HepG2 (cell line): ENCODE data around the gene VEZT. TPM values are rescaled to one million over a fixed set of nuclear protein-coding genes. Genes with fewer than 3 reads are reported as not detected.

Experiments used
- ATAC-seq: fragments of 200-7000 bp; cut with Tn5 transposase; 3 replicates; pipeline ENCODE4 v1.9.1; 2020; ENCODE audit warnings: mild to moderate bottlenecking, moderate library complexity
- BruUV-seq: library from RNA; stranded (reverse); fragments of 400-500 nt; replicated peaks from 2 replicates; lab custom pipeline; 2021; lab: Mats Ljungman, UMichigan
- CTCF ChIA-PET: fragments of 300-600 bp; formaldehyde crosslinking; extraction: SDS; loops from one replicate; lab custom pipeline; 2021; ENCODE audit warnings: low total read pairs, inconsistent platforms, low intra/inter-chr PET ratio; lab: Yijun Ruan, JAX
- POLR2A ChIA-PET: fragments of 350-600 bp; sonication (Branson Sonifier 250); formaldehyde crosslinking; loops from one replicate; lab custom pipeline; 2020; ENCODE audit warnings: antibody characterized with exemption, inconsistent platforms; lab: Yijun Ruan, JAX
- DNase-seq: peaks from one replicate; pipeline ENCODE4 v3.0.0-alpha.2; 2015; ENCODE audit warnings: low spot score
- FAIRE-seq: peaks from 3 replicates; lab custom pipeline; 2011; peaks lifted over from hg19 to GRCh38; lab: Jason Lieb, UNC
- H2AFZ ChIP-seq: one replicate; pipeline ENCODE4 v1.6.1; 2011; ENCODE audit warnings: low read length, inconsistent platforms
- H3K27ac ChIP-seq: fragments of 300-600 bp; 3 replicates; pipeline ENCODE4 v1.8.0; 2011; ENCODE audit warnings: mixed run types, mild to moderate bottlenecking, mixed read lengths, low read length, inconsistent platforms; ENCODE audit not compliant: insufficient read depth; ENCODE audit errors: extremely low read length
- H3K27me3 ChIP-seq, 2 experiments: fragments of 200-600 bp in 1 of 2; 2 replicates in 1 of 2; 3 replicates in 1 of 2; pipeline versions ENCODE4 v1.6.0 to v1.8.0; 2011; ENCODE audit warnings: low read length in 2 of 2, mild to moderate bottlenecking in 2 of 2, moderate library complexity in 2 of 2, inconsistent platforms in 1 of 2; ENCODE audit not compliant: insufficient read depth in 2 of 2, control insufficient read depth in 1 of 2
- H3K36me3 ChIP-seq, 2 experiments: fragments of 200-600 bp in 1 of 2; replicated peaks in 1 of 2; 2 replicates in 1 of 2; 3 replicates in 1 of 2; pipeline versions ENCODE4 v1.5.1 to v1.8.0; 2011; ENCODE audit warnings: low read length in 2 of 2, inconsistent platforms in 1 of 2; ENCODE audit not compliant: insufficient read depth in 2 of 2, control insufficient read depth in 1 of 2
- H3K4me1 ChIP-seq: 2 replicates; pipeline ENCODE4 v1.5.1; 2012; ENCODE audit warnings: low read length, inconsistent platforms; ENCODE audit not compliant: insufficient read depth
- H3K4me2 ChIP-seq: 2 replicates; pipeline ENCODE4 v1.6.0; 2011; ENCODE audit warnings: low read depth, low read length, inconsistent platforms
- H3K4me3 ChIP-seq, 3 experiments: fragments of 200-600 bp in 1 of 3; sonication (generic), shearing (Covaris generic) in 1 of 3; replicated peaks in 1 of 3; 2 replicates each; pipeline ENCODE4 v1.5.1; 2011 to 2016; ENCODE audit warnings: low read length in 3 of 3, inconsistent platforms in 2 of 3, low read depth in 2 of 3, mild to moderate bottlenecking in 2 of 3, control low read depth in 1 of 3, mixed read lengths in 1 of 3; ENCODE audit not compliant: insufficient read depth in 1 of 3
- H3K79me2 ChIP-seq: one replicate; pipeline ENCODE4 v1.6.1; 2011; ENCODE audit warnings: low read length, inconsistent platforms; ENCODE audit not compliant: insufficient read depth
- H3K9ac ChIP-seq: 2 replicates; pipeline ENCODE4 v1.6.0; 2011; ENCODE audit warnings: mild to moderate bottlenecking, low read depth, low read length, inconsistent platforms; ENCODE audit not compliant: insufficient read depth
- H3K9me3 ChIP-seq: 2 replicates; pipeline ENCODE4 v1.5.1; 2012; ENCODE audit warnings: mild to moderate bottlenecking, low read length
- H4K20me1 ChIP-seq: 2 replicates; pipeline ENCODE4 v1.6.0; 2011; ENCODE audit warnings: inconsistent platforms, mild to moderate bottlenecking, low read length, moderate library complexity; ENCODE audit not compliant: insufficient read depth
- CBX1 ChIP-seq: IDR thresholded peaks from one replicate; pipeline ENCODE4 v1.6.1; 2016; ENCODE audit warnings: antibody characterized with exemption, low read depth
- JUN ChIP-seq: sonication (generic); formaldehyde crosslinking; IDR thresholded peaks from 2 replicates; pipeline ENCODE4 v1.4.0; 2020; ENCODE audit warnings: mild to moderate bottlenecking, missing genetic modification reagents
- MIXL1 ChIP-seq: IDR thresholded peaks from 2 replicates; pipeline ENCODE4 v1.6.1; 2016
- NFE2L2 ChIP-seq: fragments of 150-350 bp; IDR thresholded peaks from 2 replicates; pipeline ENCODE4 v1.6.1; 2014; ENCODE audit warnings: low read length
- RNF2 ChIP-seq: fragments of 450-650 bp; conservative IDR thresholded peaks from 2 replicates; pipeline ENCODE4 v1.6.1; 2016; ENCODE audit warnings: low read depth
- RXRA ChIP-seq: sonication (generic); formaldehyde crosslinking; IDR thresholded peaks from 2 replicates; pipeline ENCODE4 v1.5.1; 2020; ENCODE audit warnings: missing genetic modification reagents
- YY1 ChIP-seq: IDR thresholded peaks from 2 replicates; pipeline ENCODE4 v1.6.1; 2011; ENCODE audit warnings: low read length, low read depth, moderate library complexity, mild to moderate bottlenecking; ENCODE audit not compliant: insufficient read depth, insufficient replicate concordance
- ZNF207 ChIP-seq: fragments of 450-650 bp; IDR thresholded peaks from 2 replicates; pipeline ENCODE4 v1.6.1; 2016; ENCODE audit warnings: antibody characterized with exemption, borderline replicate concordance
- ZNF296 ChIP-seq: sonication (generic); formaldehyde crosslinking; conservative IDR thresholded peaks from 2 replicates; pipeline ENCODE4 v1.5.0; 2020; ENCODE audit warnings: mild to moderate bottlenecking, missing genetic modification reagents
- ZNF343 ChIP-seq: sonication (generic); formaldehyde crosslinking; IDR thresholded peaks from 2 replicates; pipeline ENCODE4 v1.4.0; 2020; ENCODE audit warnings: mild to moderate bottlenecking, missing genetic modification reagents
- ZNF562 ChIP-seq: sonication (generic); formaldehyde crosslinking; IDR thresholded peaks from 2 replicates; pipeline ENCODE4 v1.8.0; 2022; ENCODE audit warnings: missing genetic modification reagents, borderline replicate concordance
- in situ Hi-C: cut with HindIII; loops from 2 replicates; pipeline ENCODE4 v1.10.0; 2017; ENCODE audit warnings: low pct_unique_long_range_greater_than_20kb; ENCODE audit not compliant: extremely low pct_ligation_motif_present
- intact Hi-C: fragments of 100-400 bp; cut with micrococcal nuclease; formaldehyde crosslinking; loops from one replicate; pipeline ENCODE4 v1.10.0; 2022; ENCODE audit not compliant: unreplicated experiment
- polyA plus RNA-seq, 8 experiments: library from polyadenylated mRNA; depleted of rRNA in 3 of 8; stranded (reverse) in 7 of 8; unstranded in 1 of 8; fragments of >200 nt; fragmentation: Illumina TruSeq in 4 of 8; extraction: Trizol in 4 of 8; gene quantifications; 2 replicates each; pipeline versions ENCODE4 v1.2.1 to v1.2.3, GENCODE V29; 2011 to 2016; ENCODE audit warnings: low read depth in 4 of 8, missing spikeins in 1 of 8, mixed read lengths in 1 of 8; ENCODE audit not compliant: insufficient read depth in 1 of 8
- total RNA-seq, 5 experiments: library from RNA; depleted of rRNA; stranded (reverse); fragments of >200 nt; fragmentation: Illumina TruSeq; extraction: Trizol; gene quantifications; 2 replicates each; pipeline ENCODE4 v1.2.3, GENCODE V29; 2016; ENCODE audit warnings: low read depth in 1 of 5
- TF ChIP-seq, protein P1 (sequence below): sonication (generic); formaldehyde crosslinking; IDR thresholded peaks from 2 replicates; pipeline ENCODE4 v1.5.1; 2020; ENCODE audit warnings: missing genetic modification reagents, mild to moderate bottlenecking, borderline replicate concordance
- TF ChIP-seq, protein P2 (sequence below): sonication (generic); formaldehyde crosslinking; IDR thresholded peaks from 2 replicates; pipeline ENCODE4 v1.8.0; 2022; ENCODE audit warnings: mild to moderate bottlenecking, missing genetic modification reagents, borderline replicate concordance
- TF ChIP-seq, protein P3 (sequence below): sonication (generic); formaldehyde crosslinking; IDR thresholded peaks from 2 replicates; pipeline ENCODE4 v1.8.0; 2022; ENCODE audit warnings: low read depth, missing genetic modification reagents
- TF ChIP-seq, protein P4 (sequence below): sonication (generic); formaldehyde crosslinking; IDR thresholded peaks from 2 replicates; pipeline ENCODE4 v1.4.0; 2020; ENCODE audit warnings: missing genetic modification reagents, mild to moderate bottlenecking, borderline replicate concordance
- TF ChIP-seq, protein P5 (sequence below): sonication (generic); formaldehyde crosslinking; IDR thresholded peaks from 2 replicates; pipeline ENCODE4 v1.5.0; 2020; ENCODE audit warnings: missing genetic modification reagents
- TF ChIP-seq, protein P6 (sequence below): sonication (generic); formaldehyde crosslinking; IDR thresholded peaks from 2 replicates; pipeline ENCODE4 v1.5.1; 2020; ENCODE audit warnings: mild to moderate bottlenecking, missing genetic modification reagents, borderline replicate concordance

VEZT gene
- total and polyA plus RNA-seq, 2 of the 13 experiments (the other 11 are each of a cell fraction or from before 2014, with no cell fraction given), result 35.5 to 51.6 TPM

DNA sequence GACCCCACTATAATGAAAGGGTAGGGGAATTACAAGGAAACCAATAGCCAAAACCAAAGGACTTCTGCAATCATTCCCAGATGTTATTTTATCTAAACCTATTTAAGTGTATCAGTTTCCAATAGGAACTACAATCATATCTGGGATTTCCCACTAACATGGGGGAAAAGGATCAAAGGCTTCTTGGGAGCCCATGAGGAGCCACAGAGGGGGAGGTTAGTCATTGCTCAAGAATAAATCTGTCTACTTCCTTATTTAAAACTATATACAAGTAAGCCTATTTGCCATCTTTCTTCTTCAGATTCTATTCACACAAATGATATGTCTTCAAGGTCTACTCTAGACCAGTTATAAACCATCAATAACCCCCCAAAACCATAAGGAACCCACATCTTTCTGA is 33.5 kb upstream of the VEZT start:
- CTCF ChIA-PET, result no interaction called here
- Histone ChIP-seq H3K36me3 (no peaks in the 10 kb centered on the region), H3K4me3 (no peak overlapping the region), H4K20me1 (no peaks in the 10 kb centered on the region), H3K27me3 (no peaks in the 10 kb centered on the region), H3K9me3 (no peaks in the 10 kb centered on the region), H3K4me2 (no peak overlapping the region), H3K79me2 (peaks cover 2% of the 10 kb centered on the region), H2AFZ (no peak overlapping the region), H3K27ac (no peak overlapping the region), H3K9ac (no peak overlapping the region), H3K4me1 (no peaks in the 10 kb centered on the region)
- POLR2A ChIA-PET, result no interaction called here
- intact Hi-C loops, result no loop called here
- DNase-seq (no peak), ATAC-seq (no peak), FAIRE-seq (no peak)
- in situ Hi-C loops, result no loop called here
- no TSS peak for BruUV-seq
- TF ChIP-seq JUN (no peak), YY1 (no peak), CBX1 (no peak), RXRA (CRISPR knock-in tag) (no peak), RNF2 (no peak), ZNF207 (no peak), NFE2L2 (no peak), MIXL1 (CRISPR knock-in tag) (no peak), ZNF562 (no peak), ZNF296 (CRISPR knock-in tag) (no peak), ZNF343 (CRISPR knock-in tag) (no peak)
- TF ChIP-seq, protein P1, sequence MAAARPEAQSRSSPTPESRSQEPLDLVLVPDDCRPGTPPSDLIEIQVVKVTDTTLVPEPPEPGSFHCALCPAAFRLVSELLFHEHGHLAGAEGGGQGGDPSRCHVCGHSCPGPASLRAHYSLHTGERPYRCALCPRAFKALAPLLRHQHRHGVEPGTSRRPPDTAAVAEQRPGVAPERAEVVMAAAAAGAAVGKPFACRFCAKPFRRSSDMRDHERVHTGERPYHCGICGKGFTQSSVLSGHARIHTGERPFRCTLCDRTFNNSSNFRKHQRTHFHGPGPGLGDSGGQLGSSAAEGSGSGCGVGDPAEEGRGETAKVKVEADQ, result no peak
- TF ChIP-seq, protein P2, sequence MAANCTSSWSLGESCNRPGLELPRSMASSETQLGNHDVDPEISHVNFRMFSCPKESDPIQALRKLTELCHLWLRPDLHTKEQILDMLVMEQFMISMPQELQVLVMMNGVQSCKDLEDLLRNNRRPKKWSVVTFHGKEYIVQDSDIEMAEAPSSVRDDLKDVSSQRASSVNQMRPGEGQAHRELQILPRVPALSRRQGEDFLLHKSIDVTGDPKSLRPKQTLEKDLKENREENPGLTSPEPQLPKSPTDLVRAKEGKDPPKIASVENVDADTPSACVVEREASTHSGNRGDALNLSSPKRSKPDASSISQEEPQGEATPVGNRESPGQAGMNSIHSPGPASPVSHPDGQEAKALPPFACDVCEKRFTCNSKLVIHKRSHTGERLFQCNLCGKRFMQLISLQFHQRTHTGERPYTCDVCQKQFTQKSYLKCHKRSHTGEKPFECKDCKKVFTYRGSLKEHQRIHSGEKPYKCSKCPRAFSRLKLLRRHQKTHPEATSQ (CRISPR knock-in tag), result no peak
- TF ChIP-seq, protein P3, sequence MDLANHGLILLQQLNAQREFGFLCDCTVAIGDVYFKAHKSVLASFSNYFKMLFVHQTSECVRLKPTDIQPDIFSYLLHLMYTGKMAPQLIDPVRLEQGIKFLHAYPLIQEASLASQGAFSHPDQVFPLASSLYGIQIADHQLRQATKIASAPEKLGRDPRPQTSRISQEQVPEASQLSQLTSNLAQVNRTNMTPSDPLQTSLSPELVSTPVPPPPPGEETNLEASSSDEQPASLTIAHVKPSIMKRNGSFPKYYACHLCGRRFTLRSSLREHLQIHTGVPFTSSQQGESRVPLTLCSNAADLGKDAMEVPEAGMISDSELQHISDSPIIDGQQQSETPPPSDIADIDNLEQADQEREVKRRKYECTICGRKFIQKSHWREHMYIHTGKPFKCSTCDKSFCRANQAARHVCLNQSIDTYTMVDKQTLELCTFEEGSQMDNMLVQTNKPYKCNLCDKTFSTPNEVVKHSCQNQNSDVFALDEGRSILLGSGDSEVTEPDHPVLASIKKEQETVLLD (CRISPR knock-in tag), result no peak
- TF ChIP-seq, protein P4, sequence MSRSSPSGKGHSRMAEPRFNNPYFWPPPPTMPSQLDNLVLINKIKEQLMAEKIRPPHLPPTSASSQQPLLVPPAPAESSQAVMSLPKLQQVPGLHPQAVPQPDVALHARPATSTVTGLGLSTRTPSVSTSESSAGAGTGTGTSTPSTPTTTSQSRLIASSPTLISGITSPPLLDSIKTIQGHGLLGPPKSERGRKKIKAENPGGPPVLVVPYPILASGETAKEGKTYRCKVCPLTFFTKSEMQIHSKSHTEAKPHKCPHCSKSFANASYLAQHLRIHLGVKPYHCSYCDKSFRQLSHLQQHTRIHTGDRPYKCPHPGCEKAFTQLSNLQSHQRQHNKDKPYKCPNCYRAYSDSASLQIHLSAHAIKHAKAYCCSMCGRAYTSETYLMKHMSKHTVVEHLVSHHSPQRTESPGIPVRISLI (CRISPR knock-in tag), result no peak
- TF ChIP-seq, protein P5, sequence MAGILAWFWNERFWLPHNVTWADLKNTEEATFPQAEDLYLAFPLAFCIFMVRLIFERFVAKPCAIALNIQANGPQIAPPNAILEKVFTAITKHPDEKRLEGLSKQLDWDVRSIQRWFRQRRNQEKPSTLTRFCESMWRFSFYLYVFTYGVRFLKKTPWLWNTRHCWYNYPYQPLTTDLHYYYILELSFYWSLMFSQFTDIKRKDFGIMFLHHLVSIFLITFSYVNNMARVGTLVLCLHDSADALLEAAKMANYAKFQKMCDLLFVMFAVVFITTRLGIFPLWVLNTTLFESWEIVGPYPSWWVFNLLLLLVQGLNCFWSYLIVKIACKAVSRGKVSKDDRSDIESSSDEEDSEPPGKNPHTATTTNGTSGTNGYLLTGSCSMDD (CRISPR knock-in tag), result no peak
- TF ChIP-seq, protein P6, sequence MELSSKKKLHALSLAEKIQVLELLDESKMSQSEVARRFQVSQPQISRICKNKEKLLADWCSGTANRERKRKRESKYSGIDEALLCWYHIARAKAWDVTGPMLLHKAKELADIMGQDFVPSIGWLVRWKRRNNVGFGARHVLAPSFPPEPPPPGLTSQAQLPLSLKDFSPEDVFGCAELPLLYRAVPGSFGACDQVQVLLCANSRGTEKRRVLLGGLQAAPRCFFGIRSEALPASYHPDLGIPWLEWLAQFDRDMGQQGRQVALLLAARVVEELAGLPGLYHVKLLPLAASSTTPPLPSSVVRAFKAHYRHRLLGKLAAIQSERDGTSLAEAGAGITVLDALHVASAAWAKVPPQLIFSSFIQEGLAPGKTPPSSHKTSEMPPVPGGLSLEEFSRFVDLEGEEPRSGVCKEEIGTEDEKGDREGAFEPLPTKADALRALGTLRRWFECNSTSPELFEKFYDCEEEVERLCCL (CRISPR knock-in tag), result no peak
